ENCODE measurements around the gene PLD3. TPM values are rescaled to one million over a fixed set of nuclear protein-coding genes. Genes with fewer than 3 reads are reported as not detected.

Gene PLD3
- total and polyA plus RNA-seq, 4 donors: 205 to 407 (median 238) TPM

DNA sequence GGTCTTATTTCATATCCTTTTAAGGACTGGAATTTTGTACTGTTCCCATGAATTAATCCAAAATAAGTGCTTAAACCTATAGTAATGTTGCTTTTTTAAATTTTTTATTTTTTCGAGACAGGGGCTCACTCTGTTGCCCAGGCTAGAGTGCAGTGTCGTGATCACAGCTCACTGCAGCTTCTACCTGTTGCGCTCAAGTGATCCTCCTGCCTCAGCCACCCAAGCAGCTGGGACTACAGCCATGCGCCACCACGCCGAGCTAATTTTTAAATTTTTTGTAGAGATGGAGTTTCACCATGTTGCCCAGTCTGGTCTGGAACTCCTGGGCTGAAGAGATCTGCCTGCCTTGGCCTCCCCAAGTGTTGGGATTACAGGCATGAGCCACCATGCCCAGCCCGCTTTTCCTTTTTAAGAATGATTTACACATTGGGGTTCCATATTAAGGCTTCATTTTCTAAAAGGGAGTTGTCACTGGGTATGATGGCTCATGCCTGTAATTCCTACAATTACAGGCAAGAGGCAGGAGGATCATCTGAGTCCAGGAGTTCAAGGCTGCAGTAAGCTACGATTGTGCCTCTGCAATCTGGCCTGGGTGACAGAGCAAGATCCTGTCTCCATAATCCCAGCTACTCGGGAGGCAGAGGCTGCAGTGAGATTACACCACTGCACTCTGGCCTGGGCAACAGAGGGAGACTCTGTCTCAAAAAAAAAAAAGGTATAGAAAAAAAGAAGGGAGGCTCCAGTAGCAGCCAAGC, 35.1 kb upstream of the PLD3 start:
- DNase-seq (no peak), ATAC-seq (ENCODE audit: insufficient read depth, low FRiP score) (no peak)
- no peaks in the 10 kb centered on the region for H3K27me3 ChIP-seq (ENCODE audit: control insufficient read depth in 3 of 3, insufficient read depth in 3 of 3, low read length in 2 of 3)
- no peak overlapping the region for H3K27ac ChIP-seq (ENCODE audit: low read depth in 1 of 2, low read length in 1 of 2)
- H3K9me3 ChIP-seq (ENCODE audit: control insufficient read depth in 4 of 4, insufficient read depth in 3 of 4, low read length in 3 of 4): no peaks in the 10 kb centered on the region
- no peak overlapping the region for H3K9ac ChIP-seq (ENCODE audit: insufficient read depth in 1 of 2, low read length in 2 of 2)
- WGBS, 2 donors: 94% methylated on average over 9 of the region's 9 CpGs
- TF ChIP-seq, protein P1, sequence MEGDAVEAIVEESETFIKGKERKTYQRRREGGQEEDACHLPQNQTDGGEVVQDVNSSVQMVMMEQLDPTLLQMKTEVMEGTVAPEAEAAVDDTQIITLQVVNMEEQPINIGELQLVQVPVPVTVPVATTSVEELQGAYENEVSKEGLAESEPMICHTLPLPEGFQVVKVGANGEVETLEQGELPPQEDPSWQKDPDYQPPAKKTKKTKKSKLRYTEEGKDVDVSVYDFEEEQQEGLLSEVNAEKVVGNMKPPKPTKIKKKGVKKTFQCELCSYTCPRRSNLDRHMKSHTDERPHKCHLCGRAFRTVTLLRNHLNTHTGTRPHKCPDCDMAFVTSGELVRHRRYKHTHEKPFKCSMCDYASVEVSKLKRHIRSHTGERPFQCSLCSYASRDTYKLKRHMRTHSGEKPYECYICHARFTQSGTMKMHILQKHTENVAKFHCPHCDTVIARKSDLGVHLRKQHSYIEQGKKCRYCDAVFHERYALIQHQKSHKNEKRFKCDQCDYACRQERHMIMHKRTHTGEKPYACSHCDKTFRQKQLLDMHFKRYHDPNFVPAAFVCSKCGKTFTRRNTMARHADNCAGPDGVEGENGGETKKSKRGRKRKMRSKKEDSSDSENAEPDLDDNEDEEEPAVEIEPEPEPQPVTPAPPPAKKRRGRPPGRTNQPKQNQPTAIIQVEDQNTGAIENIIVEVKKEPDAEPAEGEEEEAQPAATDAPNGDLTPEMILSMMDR (IDR thresholded peaks at IDR 0.05; ENCODE audit: control extremely low read depth, extremely low read depth): no peak
- H3K4me3 ChIP-seq: no peak overlapping the region
- H3K36me3 ChIP-seq (ENCODE audit: control insufficient read depth in 4 of 4, insufficient read depth in 4 of 4, low read length in 4 of 4): peaks cover 0 to 5% (median 0%) of the 10 kb centered on the region in 4 donors
- peaks cover 0 to 8% (median 0%) of the 10 kb centered on the region in 5 donors for H3K4me1 ChIP-seq (ENCODE audit: control insufficient read depth in 5 of 5, insufficient read depth in 5 of 5, low read length in 5 of 5)

DNA sequence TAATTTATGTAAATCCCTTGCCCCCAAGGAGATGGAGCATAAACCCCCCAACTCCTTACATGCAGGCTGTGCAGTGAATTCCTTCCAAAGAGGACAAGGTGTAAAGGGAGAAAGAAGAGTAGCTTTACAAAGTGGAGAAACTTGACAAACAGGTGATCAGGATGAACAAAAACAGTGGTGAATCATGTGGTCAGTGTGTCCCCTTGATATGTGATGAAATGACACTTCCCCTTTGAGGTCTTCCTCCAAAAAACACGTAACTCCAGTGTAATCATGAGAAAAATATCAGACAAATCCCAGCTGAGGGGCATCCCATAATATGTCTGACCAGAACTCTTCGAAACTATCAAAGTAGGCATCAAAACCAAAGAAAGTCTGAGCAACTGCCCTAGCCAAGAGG, 33.8 kb upstream of the PLD3 start:
- H3K4me1 ChIP-seq (ENCODE audit: control insufficient read depth in 5 of 5, insufficient read depth in 5 of 5, low read length in 5 of 5): peaks cover 0 to 8% (median 0%) of the 10 kb centered on the region in 5 donors
- H3K36me3 ChIP-seq (ENCODE audit: control insufficient read depth in 4 of 4, insufficient read depth in 4 of 4, low read length in 4 of 4): peaks cover 0 to 7% (median 0%) of the 10 kb centered on the region in 4 donors
- no peak overlapping the region for H3K27ac ChIP-seq (ENCODE audit: low read depth in 1 of 2, low read length in 1 of 2)
- H3K9me3 ChIP-seq (ENCODE audit: control insufficient read depth in 4 of 4, insufficient read depth in 3 of 4, low read length in 3 of 4): no peaks in the 10 kb centered on the region
- DNase-seq (no peak), ATAC-seq (ENCODE audit: insufficient read depth, low FRiP score) (no peak)
- TF ChIP-seq, protein P1 (IDR thresholded peaks at IDR 0.05; ENCODE audit: control extremely low read depth, extremely low read depth): no peak
- H3K27me3 ChIP-seq (ENCODE audit: control insufficient read depth in 3 of 3, insufficient read depth in 3 of 3, low read length in 2 of 3): no peaks in the 10 kb centered on the region
- no peak overlapping the region for H3K9ac ChIP-seq (ENCODE audit: insufficient read depth in 1 of 2, low read length in 2 of 2)
- H3K4me3 ChIP-seq: no peak overlapping the region
- 45 to 66% methylated on average over 2 of the region's 2 CpGs for WGBS, 2 donors

DNA sequence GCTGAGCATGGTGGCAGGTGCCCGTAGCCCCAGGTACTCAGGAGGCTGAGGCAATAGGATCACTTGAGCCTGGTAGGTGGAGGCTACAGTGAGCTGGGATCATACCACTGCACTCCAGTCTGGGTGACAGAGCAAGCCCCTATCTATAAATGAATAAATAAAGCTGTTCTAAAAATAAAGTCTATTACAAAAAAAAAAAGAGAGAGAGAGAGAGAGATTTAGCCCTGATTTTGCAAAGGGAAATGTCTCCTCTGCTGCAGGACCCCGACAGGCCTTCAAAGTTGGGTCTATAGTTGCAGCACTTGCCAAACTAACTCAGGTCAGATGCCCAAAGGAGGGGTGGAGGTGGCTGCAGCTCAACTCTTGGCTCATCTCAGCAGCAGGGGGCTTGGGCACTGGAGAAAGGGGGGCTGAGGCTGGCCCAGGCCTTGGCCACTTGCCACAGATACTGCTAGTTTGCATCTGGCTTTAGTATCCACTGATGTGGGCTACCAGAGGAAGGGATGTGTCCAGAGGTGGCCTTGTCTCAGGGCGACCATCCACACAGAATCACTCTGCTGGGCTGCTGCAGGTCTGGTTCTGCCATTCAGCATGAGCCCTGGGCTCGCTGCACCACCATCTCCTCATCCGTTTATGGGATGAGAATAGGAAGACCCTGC, 32.6 kb upstream of the PLD3 start:
- DNase-seq: peak in 2 of 3 donors; percentile 10 to 18
- H3K36me3 ChIP-seq (ENCODE audit: control insufficient read depth in 4 of 4, insufficient read depth in 4 of 4, low read length in 4 of 4): peaks cover 0 to 13% (median 0%) of the 10 kb centered on the region in 4 donors
- ATAC-seq (ENCODE audit: insufficient read depth, low FRiP score): no peak
- no peak overlapping the region for H3K9ac ChIP-seq (ENCODE audit: insufficient read depth in 1 of 2, low read length in 2 of 2)
- H3K27me3 ChIP-seq (ENCODE audit: control insufficient read depth in 3 of 3, insufficient read depth in 3 of 3, low read length in 2 of 3): no peaks in the 10 kb centered on the region
- no peak overlapping the region for H3K27ac ChIP-seq (ENCODE audit: low read depth in 1 of 2, low read length in 1 of 2)
- H3K9me3 ChIP-seq (ENCODE audit: control insufficient read depth in 4 of 4, insufficient read depth in 3 of 4, low read length in 3 of 4): no peaks in the 10 kb centered on the region
- TF ChIP-seq, protein P1 (IDR thresholded peaks at IDR 0.05; ENCODE audit: control extremely low read depth, extremely low read depth): no peak
- WGBS, 2 donors: 90 to 91% methylated on average over 5 of the region's 5 CpGs
- peaks cover 0 to 8% (median 0%) of the 10 kb centered on the region in 5 donors for H3K4me1 ChIP-seq (ENCODE audit: control insufficient read depth in 5 of 5, insufficient read depth in 5 of 5, low read length in 5 of 5)
- H3K4me3 ChIP-seq: no peak overlapping the region
